ENCODE data around the gene OLFML1. TPM values are rescaled to one million over a fixed set of nuclear protein-coding genes. Genes with fewer than 3 reads are reported as not detected.

OLFML1 gene
- total RNA-seq, 2 experiments from 2014 or later, result not detected

DNA sequence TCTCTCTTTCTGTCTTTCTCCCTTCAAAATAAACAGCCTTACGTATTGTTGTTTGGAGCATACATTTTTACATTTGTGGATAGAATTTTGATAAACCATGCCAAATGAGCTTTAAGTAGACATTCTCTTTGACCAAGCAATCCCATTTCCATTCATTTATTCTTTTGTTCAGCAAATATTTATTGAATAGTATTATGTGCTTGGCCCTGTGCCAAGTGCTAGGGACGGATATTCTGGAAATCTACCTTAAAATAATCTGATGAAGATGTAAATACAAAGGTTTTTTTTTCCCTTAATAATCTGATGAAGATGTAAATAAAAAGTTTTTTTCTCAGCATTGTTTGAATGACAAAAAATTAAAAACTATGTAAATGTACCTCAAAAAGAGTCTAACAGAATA lies 2.1 kb downstream of the OLFML1 start:
- Histone ChIP-seq H3K9me2 (ENCODE audit: insufficient read depth, low read length) (no peaks in the 10 kb centered on the region), H3K4me1 (ENCODE audit: insufficient read depth, low read length, poor library complexity, severe bottlenecking) (peaks cover 2% of the 10 kb centered on the region), H3K4me2 (ENCODE audit: low read length) (no peak overlapping the region), H3K4me3 (ENCODE audit: low read depth, low read length, poor library complexity, severe bottlenecking) (no peak overlapping the region), H3K36me3 (ENCODE audit: insufficient read depth, low read length) (no peaks in the 10 kb centered on the region), H3K27ac (ENCODE audit: low read depth, low read length, poor library complexity, severe bottlenecking) (no peak overlapping the region), H3K79me2 (ENCODE audit: insufficient read depth, low read depth, low read length) (no peaks in the 10 kb centered on the region), H3K9me3 (ENCODE audit: low read length) (no peaks in the 10 kb centered on the region), H4K20me1 (ENCODE audit: insufficient read depth, low read length) (no peaks in the 10 kb centered on the region), H2AFZ (ENCODE audit: low read length) (no peak overlapping the region)
- no peak for DNase-seq (ENCODE audit: low spot score)
- ChIA-PET CTCF (ENCODE audit: unreplicated experiment) (no interaction called here), POLR2A (no interaction called here)
- no TSS peak for BruUV-seq (replicated peaks)
- intact Hi-C loops (cut with micrococcal nuclease; ENCODE audit: unreplicated experiment), result no loop called here
- TF ChIP-seq EZH2phosphoT487 (IDR thresholded peaks at IDR 0.05; ENCODE audit: borderline replicate concordance, low read depth, low read length), result no peak
- TF ChIP-seq, protein P1, sequence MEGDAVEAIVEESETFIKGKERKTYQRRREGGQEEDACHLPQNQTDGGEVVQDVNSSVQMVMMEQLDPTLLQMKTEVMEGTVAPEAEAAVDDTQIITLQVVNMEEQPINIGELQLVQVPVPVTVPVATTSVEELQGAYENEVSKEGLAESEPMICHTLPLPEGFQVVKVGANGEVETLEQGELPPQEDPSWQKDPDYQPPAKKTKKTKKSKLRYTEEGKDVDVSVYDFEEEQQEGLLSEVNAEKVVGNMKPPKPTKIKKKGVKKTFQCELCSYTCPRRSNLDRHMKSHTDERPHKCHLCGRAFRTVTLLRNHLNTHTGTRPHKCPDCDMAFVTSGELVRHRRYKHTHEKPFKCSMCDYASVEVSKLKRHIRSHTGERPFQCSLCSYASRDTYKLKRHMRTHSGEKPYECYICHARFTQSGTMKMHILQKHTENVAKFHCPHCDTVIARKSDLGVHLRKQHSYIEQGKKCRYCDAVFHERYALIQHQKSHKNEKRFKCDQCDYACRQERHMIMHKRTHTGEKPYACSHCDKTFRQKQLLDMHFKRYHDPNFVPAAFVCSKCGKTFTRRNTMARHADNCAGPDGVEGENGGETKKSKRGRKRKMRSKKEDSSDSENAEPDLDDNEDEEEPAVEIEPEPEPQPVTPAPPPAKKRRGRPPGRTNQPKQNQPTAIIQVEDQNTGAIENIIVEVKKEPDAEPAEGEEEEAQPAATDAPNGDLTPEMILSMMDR (conservative IDR thresholded peaks at IDR 0.05; ENCODE audit: low read length), result no peak

DNA sequence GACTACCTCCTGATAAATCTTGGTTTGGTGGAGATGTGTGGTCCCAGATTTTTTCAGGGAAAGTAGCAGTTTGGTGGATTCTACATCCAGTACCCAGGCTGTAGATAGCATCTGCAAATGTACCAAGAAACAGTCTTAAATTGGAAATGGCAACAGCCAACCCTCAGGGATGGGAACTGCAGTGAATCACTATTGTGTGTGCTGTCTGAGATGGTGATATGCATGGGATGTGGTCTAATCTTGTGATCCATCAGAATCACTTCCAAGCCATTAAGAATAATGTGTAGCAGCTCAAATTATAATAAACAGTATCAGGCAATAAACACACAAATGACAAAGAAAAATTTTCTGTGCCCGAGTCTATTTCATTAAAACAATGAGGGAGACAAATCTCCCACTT lies 3.4 kb downstream of the OLFML1 start:
- H3K4me2 ChIP-seq (ENCODE audit: low read length), result no peak overlapping the region
- no peak overlapping the region for H2AFZ ChIP-seq (ENCODE audit: low read length)
- CTCF ChIA-PET (ENCODE audit: unreplicated experiment), result no interaction called here
- no peak overlapping the region for H3K4me3 ChIP-seq (ENCODE audit: low read depth, low read length, poor library complexity, severe bottlenecking)
- no peaks in the 10 kb centered on the region for H3K36me3 ChIP-seq (ENCODE audit: insufficient read depth, low read length)
- no peaks in the 10 kb centered on the region for H3K9me2 ChIP-seq (ENCODE audit: insufficient read depth, low read length)
- no peaks in the 10 kb centered on the region for H3K9me3 ChIP-seq (ENCODE audit: low read length)
- no peaks in the 10 kb centered on the region for H4K20me1 ChIP-seq (ENCODE audit: insufficient read depth, low read length)
- DNase-seq (ENCODE audit: low spot score), result no peak
- H3K27ac ChIP-seq (ENCODE audit: low read depth, low read length, poor library complexity, severe bottlenecking), result no peak overlapping the region
- BruUV-seq (replicated peaks), result no TSS peak
- intact Hi-C loops (cut with micrococcal nuclease; ENCODE audit: unreplicated experiment), result no loop called here
- TF ChIP-seq, protein P1 (conservative IDR thresholded peaks at IDR 0.05; ENCODE audit: low read length), result no peak
- TF ChIP-seq EZH2phosphoT487 (IDR thresholded peaks at IDR 0.05; ENCODE audit: borderline replicate concordance, low read depth, low read length), result no peak
- POLR2A ChIA-PET, result no interaction called here
- no peaks in the 10 kb centered on the region for H3K79me2 ChIP-seq (ENCODE audit: insufficient read depth, low read depth, low read length)
- H3K4me1 ChIP-seq (ENCODE audit: insufficient read depth, low read length, poor library complexity, severe bottlenecking), result peaks cover 12% of the 10 kb centered on the region

DNA sequence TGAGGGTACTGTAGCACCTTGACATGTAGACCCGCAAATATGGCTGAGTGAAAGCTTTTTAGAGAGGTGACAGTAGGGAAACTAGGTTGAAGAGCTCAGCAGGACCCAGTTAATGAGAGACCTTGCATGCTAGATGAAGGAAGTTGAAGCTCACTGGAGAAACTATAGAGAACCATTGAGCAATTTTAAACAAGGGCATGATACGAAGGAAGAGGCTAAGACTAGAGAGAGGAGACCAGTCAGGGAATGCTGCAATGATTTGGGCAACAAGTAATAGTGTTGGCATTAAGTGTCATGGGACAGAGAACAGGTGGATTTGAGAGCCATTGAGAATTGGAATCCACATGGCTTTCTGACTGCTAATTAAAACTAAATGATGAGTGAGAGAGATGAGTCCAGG lies 4.1 kb downstream of the OLFML1 start:
- Histone ChIP-seq H3K79me2 (ENCODE audit: insufficient read depth, low read depth, low read length) (no peaks in the 10 kb centered on the region), H3K4me3 (ENCODE audit: low read depth, low read length, poor library complexity, severe bottlenecking) (no peak overlapping the region), H3K9me3 (ENCODE audit: low read length) (no peaks in the 10 kb centered on the region), H4K20me1 (ENCODE audit: insufficient read depth, low read length) (no peaks in the 10 kb centered on the region), H3K4me1 (ENCODE audit: insufficient read depth, low read length, poor library complexity, severe bottlenecking) (peaks cover 13% of the 10 kb centered on the region), H3K27ac (ENCODE audit: low read depth, low read length, poor library complexity, severe bottlenecking) (no peak overlapping the region), H3K4me2 (ENCODE audit: low read length) (no peak overlapping the region), H3K36me3 (ENCODE audit: insufficient read depth, low read length) (no peaks in the 10 kb centered on the region), H3K9me2 (ENCODE audit: insufficient read depth, low read length) (no peaks in the 10 kb centered on the region), H2AFZ (ENCODE audit: low read length) (no peak overlapping the region)
- no TSS peak for BruUV-seq (replicated peaks)
- intact Hi-C loops (cut with micrococcal nuclease; ENCODE audit: unreplicated experiment), result no loop called here
- TF ChIP-seq, protein P1 (conservative IDR thresholded peaks at IDR 0.05; ENCODE audit: low read length), result no peak
- no peak for TF ChIP-seq EZH2phosphoT487 (IDR thresholded peaks at IDR 0.05; ENCODE audit: borderline replicate concordance, low read depth, low read length)
- ChIA-PET POLR2A (interaction anchor here (0.7 kb wide), 1 partner anchor 401 kb away, joined by 3 read pairs; no protein-coding TSS in a partner anchor), CTCF (ENCODE audit: unreplicated experiment) (no interaction called here)
- DNase-seq (ENCODE audit: low spot score), result no peak
